Tibial nerve (tissue), 4 donors: ENCODE measurements around the gene NELFB. TPM values are rescaled to one million over a fixed set of nuclear protein-coding genes. Genes with fewer than 3 reads are reported as not detected.

ENCODE experiments used
- DNase-seq, 2 donors: peaks; one replicate each; pipeline ENCODE4 v3.0.0-alpha.2; 2019; ENCODE audit warnings: low spot score in 2 of 2
- H3K27ac ChIP-seq, 4 donors: fragments of 200-600 bp; sonication (generic) in 3 of 4; one replicate each; pipeline ENCODE4 v1.5.1; 2017 to 2019; ENCODE audit warnings: mild to moderate bottlenecking in 1 of 4
- H3K27me3 ChIP-seq, 2 donors: fragments of 200-600 bp; sonication (generic) in 1 of 2; one replicate each; pipeline versions ENCODE4 v1.5.1 to v1.6.0; 2017 to 2019
- H3K36me3 ChIP-seq, 3 donors: fragments of 200-600 bp; sonication (generic); one replicate each; pipeline ENCODE4 v1.5.1; 2018 to 2019
- H3K4me1 ChIP-seq, 4 donors: fragments of 200-600 bp; sonication (generic) in 3 of 4; one replicate each; pipeline ENCODE4 v1.5.1; 2017 to 2019
- H3K4me3 ChIP-seq, 4 donors: fragments of 200-600 bp; sonication (generic) in 3 of 4; one replicate each; pipeline ENCODE4 v1.5.1; 2017 to 2019; ENCODE audit warnings: mild to moderate bottlenecking in 1 of 4, moderate library complexity in 1 of 4
- H3K9me3 ChIP-seq, 4 donors: fragments of 200-600 bp; sonication (generic) in 3 of 4; one replicate each; pipeline ENCODE4 v1.5.1; 2017 to 2019
- CTCF ChIP-seq, 5 experiments: fragments of 200-600 bp in 3 of 5; fragments of 450-650 bp in 2 of 5; sonication (generic) in 3 of 5; IDR thresholded peaks; one replicate each; pipeline ENCODE4 v1.5.1; 2016 to 2019; ENCODE audit warnings: antibody characterized with exemption in 5 of 5, mild to moderate bottlenecking in 3 of 5, moderate library complexity in 2 of 5
- EP300 ChIP-seq, 2 donors: sonication (generic); formaldehyde crosslinking; IDR thresholded peaks; one replicate each; pipeline ENCODE4 v1.6.1; 2017; ENCODE audit warnings: antibody characterized with exemption in 2 of 2, mild to moderate bottlenecking in 1 of 2
- POLR2A ChIP-seq, 2 donors: fragments of 450-650 bp; IDR thresholded peaks; one replicate each; pipeline ENCODE4 v1.6.1; 2017; ENCODE audit warnings: antibody characterized with exemption in 2 of 2, mild to moderate bottlenecking in 2 of 2, moderate library complexity in 2 of 2
- WGBS, 2 donors: methylation state at CpG; one replicate each; pipeline ENCODE4 v1.1.5; 2018; 5-methylcytosine and 5-hydroxymethylcytosine counted together
- total RNA-seq, 4 donors: library from RNA; depleted of rRNA; stranded (reverse); fragments of >200 nt; gene quantifications; one replicate each; pipeline ENCODE4 v1.1.0, GENCODE V29; 2016

NELFB gene
- total RNA-seq, 4 donors from 2014 or later = 29.7 to 52.0 (median 38.7) TPM

DNA sequence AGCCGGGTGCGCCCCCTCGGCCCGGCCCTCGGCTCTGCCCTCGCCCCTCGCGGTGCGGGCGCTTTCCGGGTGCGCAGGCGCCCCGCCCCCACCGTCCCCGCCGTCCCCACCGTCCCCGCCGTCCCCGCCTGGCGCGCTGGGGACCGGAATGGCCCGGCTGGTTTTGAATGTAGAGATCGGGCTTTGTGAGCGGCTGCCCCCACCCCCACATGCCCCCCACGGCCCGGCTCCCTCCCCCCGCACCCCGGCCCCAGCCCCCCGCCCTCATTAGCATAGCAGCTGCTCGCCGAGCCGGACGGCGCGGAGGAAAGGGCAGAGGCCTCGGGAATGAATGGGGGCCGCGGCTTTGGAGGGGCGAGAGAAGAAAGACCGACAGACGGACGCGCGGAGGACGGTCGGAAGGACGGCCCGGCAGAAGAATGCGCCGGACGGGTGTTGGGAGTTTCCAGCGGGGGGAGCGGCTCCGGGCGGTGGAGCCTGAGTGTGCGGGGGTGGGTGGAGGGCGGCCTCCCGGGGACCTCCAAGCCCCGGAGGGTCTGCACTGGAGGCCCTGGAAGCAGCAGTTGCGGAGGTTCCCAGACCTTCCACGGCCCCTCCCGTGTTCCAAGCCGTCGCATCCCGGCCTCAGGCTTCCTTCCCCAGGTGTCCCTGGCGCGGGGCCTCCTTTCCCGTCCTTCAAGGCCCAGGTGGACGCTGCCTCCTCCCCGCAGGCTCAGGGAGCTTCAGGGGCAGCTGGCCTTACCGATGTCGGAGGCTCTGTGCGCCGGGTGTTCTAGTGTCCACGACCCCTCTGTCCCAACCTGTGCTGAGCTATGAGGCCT lies 40.9 kb downstream of the NELFB start:
- peaks cover 0 to 86% of the 10 kb centered on the region in 2 donors for H3K27me3 ChIP-seq
- WGBS, 2 donors = 6% methylated on average over 31 to 41 of the region's 78 CpGs
- TF ChIP-seq POLR2A (IDR thresholded peaks at IDR 0.05) (no peak), EP300 (IDR thresholded peaks at IDR 0.05) (no peak), CTCF (IDR thresholded peaks at IDR 0.05) (no peak)
- peaks cover 0 to 55% (median 14%) of the 10 kb centered on the region in 4 donors for H3K4me1 ChIP-seq
- H3K27ac ChIP-seq = peak overlapping the region in 3 of 4 donors; percentile 1 to 80 (median 71)
- H3K9me3 ChIP-seq = peaks cover 0 to 7% (median 0%) of the 10 kb centered on the region in 4 donors
- peak overlapping the region in 3 of 4 donors; percentile 11 to 49 (median 18) for H3K4me3 ChIP-seq
- DNase-seq = no peak
- no peaks in the 10 kb centered on the region for H3K36me3 ChIP-seq

GRCh38 chr9:137296670-137297664 lies 41.8 kb downstream of the NELFB start:
- Histone ChIP-seq H3K27me3 (peaks cover 0 to 87% of the 10 kb centered on the region in 2 donors), H3K4me3 (peak overlapping the region in 2 of 4 donors; percentile 18 to 49), H3K27ac (peak overlapping the region in 3 of 4 donors; percentile 1 to 80 (median 71)), H3K9me3 (peaks cover 0 to 7% (median 0%) of the 10 kb centered on the region in 4 donors), H3K4me1 (peaks cover 0 to 61% (median 16%) of the 10 kb centered on the region in 4 donors), H3K36me3 (no peaks in the 10 kb centered on the region)
- no peak for DNase-seq
- no peak for TF ChIP-seq CTCF (IDR thresholded peaks at IDR 0.05)
- peak in 1 of 2 donors; percentile 20 for TF ChIP-seq EP300 (IDR thresholded peaks at IDR 0.05)
- 45 to 58% methylated on average over 24 of the region's 24 CpGs for WGBS, 2 donors

GRCh38 chr9:137297966-137298365 lies 42.8 kb downstream of the NELFB start:
- no peak for TF ChIP-seq POLR2A (IDR thresholded peaks at IDR 0.05)
- no peak for TF ChIP-seq EP300 (IDR thresholded peaks at IDR 0.05)
- no peak for TF ChIP-seq CTCF (IDR thresholded peaks at IDR 0.05)
- H3K36me3 ChIP-seq = no peaks in the 10 kb centered on the region
- H3K9me3 ChIP-seq = peaks cover 0 to 7% (median 0%) of the 10 kb centered on the region in 4 donors
- DNase-seq = no peak
- H3K27me3 ChIP-seq = peaks cover 0 to 83% of the 10 kb centered on the region in 2 donors
- peak overlapping the region in 2 of 4 donors; percentile 71 to 72 for H3K27ac ChIP-seq
- peaks cover 0 to 68% (median 19%) of the 10 kb centered on the region in 4 donors for H3K4me1 ChIP-seq
- 62 to 85% methylated on average over 7 of the region's 7 CpGs for WGBS, 2 donors
- no peak overlapping the region for H3K4me3 ChIP-seq

- 55 to 60% methylated on average over 22 to 24 of the region's 24 CpGs for WGBS, 2 donors
- H3K27ac ChIP-seq = peak overlapping the region in 3 of 4 donors; percentile 62 to 72 (median 71)
- no peaks in the 10 kb centered on the region for H3K36me3 ChIP-seq
- peaks cover 0 to 75% (median 20%) of the 10 kb centered on the region in 4 donors for H3K4me1 ChIP-seq
- H3K27me3 ChIP-seq = peaks cover 0 to 83% of the 10 kb centered on the region in 2 donors
- H3K9me3 ChIP-seq = peaks cover 0 to 7% (median 0%) of the 10 kb centered on the region in 4 donors
- no peak for DNase-seq
- H3K4me3 ChIP-seq = peak overlapping the region in 2 of 4 donors; percentile 9 to 54
- TF ChIP-seq POLR2A (IDR thresholded peaks at IDR 0.05) (no peak), EP300 (IDR thresholded peaks at IDR 0.05) (no peak), CTCF (IDR thresholded peaks at IDR 0.05) (no peak)
Measured at GRCh38 chr9:137298401-137299202, 43.5 kb downstream of the NELFB start.
